Measurements from ENCODE around the gene CYSTM1. TPM values are rescaled to one million over a fixed set of nuclear protein-coding genes. Genes with fewer than 3 reads are reported as not detected.

CYSTM1 gene
- total RNA-seq, 2 experiments from 2014 or later = 22.3 to 25.1 TPM

GRCh38 chr5:140181525-140181924 lies 6.5 kb downstream of the CYSTM1 start:
- H3K27ac Mint-ChIP-seq = no peak overlapping the region
- H3K36me3 Mint-ChIP-seq (ENCODE audit: low read depth) = no peaks in the 10 kb centered on the region
- H3K9me3 Mint-ChIP-seq = no peaks in the 10 kb centered on the region
- no peaks in the 10 kb centered on the region for H3K4me1 Mint-ChIP-seq (ENCODE audit: low read depth)
- H3K27me3 Mint-ChIP-seq (ENCODE audit: low read depth) = no peaks in the 10 kb centered on the region
- no peak overlapping the region for H3K4me3 Mint-ChIP-seq
- CTCF ChIA-PET = no interaction called here
- intact Hi-C loops (cut with micrococcal nuclease) = no loop called here
- no peak for DNase-seq

DNA sequence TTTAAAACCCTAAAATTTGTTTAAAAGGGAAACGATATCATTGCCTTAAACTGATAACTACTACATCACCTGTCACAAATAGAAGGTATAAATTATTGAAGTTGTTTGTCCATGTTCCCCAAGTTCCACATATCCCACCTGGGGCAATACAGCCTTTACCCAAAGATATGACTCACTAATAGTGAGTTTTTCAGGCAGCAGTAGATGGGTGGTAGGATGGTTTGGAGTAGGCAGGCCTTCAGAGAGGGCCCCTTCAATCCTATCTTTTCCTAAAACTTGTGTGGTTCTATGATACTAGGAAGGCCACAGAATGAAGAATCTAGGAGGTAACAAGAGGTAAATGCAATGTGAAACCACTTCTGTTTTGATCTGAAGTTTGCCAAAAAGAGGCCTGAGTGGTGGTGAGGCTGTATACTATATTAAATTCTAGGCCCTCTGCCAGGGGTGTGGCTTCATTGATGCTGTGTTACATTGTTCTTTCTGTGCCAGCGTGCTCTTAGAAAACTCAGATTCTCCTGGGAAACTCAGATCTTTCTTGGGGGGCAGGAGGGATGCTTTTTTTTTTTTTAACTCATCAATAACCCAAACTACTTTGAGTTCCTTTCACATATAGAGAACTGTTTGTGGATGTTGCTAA lies 7.2 kb downstream of the CYSTM1 start:
- Mint-ChIP-seq H3K27ac (no peak overlapping the region), H3K9me3 (no peaks in the 10 kb centered on the region), H3K4me1 (ENCODE audit: low read depth) (no peaks in the 10 kb centered on the region), H3K27me3 (ENCODE audit: low read depth) (no peaks in the 10 kb centered on the region), H3K4me3 (no peak overlapping the region), H3K36me3 (ENCODE audit: low read depth) (no peaks in the 10 kb centered on the region)
- DNase-seq = no peak
- CTCF ChIA-PET = no interaction called here
- intact Hi-C loops (cut with micrococcal nuclease) = no loop called here

DNA sequence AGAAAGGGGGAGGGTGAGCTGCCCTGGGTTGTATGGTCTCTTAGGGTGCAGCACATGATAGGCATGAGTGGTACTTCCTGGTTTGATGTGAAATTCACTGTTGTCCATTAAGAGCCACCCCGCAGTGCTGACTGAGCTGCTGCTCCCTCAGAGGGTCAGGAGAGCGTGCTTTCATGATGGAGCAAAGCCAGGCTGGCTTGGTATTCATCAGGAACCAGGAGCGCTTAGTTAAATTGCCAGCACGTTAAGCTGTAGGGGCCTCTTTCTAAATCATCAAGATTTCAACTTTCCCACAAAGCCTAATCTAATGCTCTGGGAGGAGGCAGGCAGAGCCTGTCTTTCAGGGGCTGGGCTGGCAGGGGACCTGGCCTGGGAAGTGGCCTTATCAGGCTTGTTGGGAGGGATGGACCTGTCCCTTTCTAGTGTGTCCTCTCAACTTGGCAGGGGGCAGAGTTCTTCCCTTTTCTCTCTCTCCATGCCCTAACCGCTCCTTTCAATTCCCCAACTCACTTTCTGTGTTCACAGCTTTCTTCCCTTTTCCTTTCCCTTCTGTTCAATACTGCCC lies 7.9 kb downstream of the CYSTM1 start:
- Mint-ChIP-seq H3K9me3 (no peaks in the 10 kb centered on the region), H3K4me3 (no peak overlapping the region), H3K4me1 (ENCODE audit: low read depth) (no peaks in the 10 kb centered on the region), H3K27me3 (ENCODE audit: low read depth) (no peaks in the 10 kb centered on the region), H3K27ac (no peak overlapping the region), H3K36me3 (ENCODE audit: low read depth) (no peaks in the 10 kb centered on the region)
- DNase-seq = no peak
- CTCF ChIA-PET = interaction anchor here (1.0 kb wide), 1 partner anchor 57 kb away, joined by 3 read pairs; no protein-coding TSS in a partner anchor
- intact Hi-C loops (cut with micrococcal nuclease) = no loop called here

- H3K4me1 Mint-ChIP-seq (ENCODE audit: low read depth) = no peaks in the 10 kb centered on the region
- DNase-seq = no peak
- no peaks in the 10 kb centered on the region for H3K27me3 Mint-ChIP-seq (ENCODE audit: low read depth)
- H3K9me3 Mint-ChIP-seq = peaks cover 5% of the 10 kb centered on the region
- CTCF ChIA-PET = no interaction called here
- H3K27ac Mint-ChIP-seq = no peak overlapping the region
- H3K36me3 Mint-ChIP-seq (ENCODE audit: low read depth) = peaks cover 2% of the 10 kb centered on the region
- intact Hi-C loops (cut with micrococcal nuclease) = no loop called here
- H3K4me3 Mint-ChIP-seq = no peak overlapping the region
Observed at GRCh38 chr5:140185409-140185808, 10.4 kb downstream of the CYSTM1 start.

DNA sequence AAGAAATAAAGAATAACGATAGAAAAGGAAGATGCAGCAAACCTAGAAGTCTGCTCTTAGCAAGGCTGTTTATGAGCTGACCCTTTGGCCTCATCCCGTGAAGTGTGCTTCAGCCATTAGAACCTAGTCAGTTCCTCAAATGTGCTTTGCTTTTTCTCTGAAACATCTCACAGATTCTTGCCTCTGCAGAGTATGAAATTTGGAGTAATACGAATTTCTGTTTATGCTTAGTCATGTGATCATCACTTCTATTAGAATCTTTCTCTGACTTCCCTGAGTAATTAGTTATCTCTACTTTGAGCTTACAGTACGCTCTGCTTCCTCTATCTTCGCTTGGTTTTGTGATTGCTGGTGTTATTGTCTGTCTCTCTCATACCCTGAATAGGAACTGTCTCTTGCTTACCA lies 11.3 kb downstream of the CYSTM1 start:
- intact Hi-C loops (cut with micrococcal nuclease) = no loop called here

DNA sequence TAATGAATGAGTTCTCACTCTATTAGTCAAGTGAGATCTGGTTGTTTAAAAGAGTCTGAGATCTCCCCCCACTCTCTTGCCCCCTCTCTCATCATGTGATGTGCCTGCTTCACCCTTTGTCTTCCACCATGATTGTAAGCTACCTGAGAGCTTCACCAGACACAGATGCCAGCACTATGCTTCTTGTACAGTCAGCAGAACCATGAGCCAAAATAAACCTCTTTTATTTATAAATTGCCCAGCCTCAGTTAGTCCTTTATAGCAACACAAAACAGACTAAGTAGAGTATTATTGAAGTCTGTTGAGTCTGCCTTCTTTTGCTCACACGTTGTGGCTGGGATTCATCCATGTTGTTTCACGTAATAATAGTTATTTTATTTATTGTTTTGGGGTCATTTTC lies 14.3 kb downstream of the CYSTM1 start:
- DNase-seq = no peak
- no peak overlapping the region for H3K27ac Mint-ChIP-seq
- peaks cover 5% of the 10 kb centered on the region for H3K9me3 Mint-ChIP-seq
- CTCF ChIA-PET = no interaction called here
- intact Hi-C loops (cut with micrococcal nuclease) = no loop called here
- H3K36me3 Mint-ChIP-seq (ENCODE audit: low read depth) = peaks cover 2% of the 10 kb centered on the region
- no peak overlapping the region for H3K4me3 Mint-ChIP-seq
- H3K27me3 Mint-ChIP-seq (ENCODE audit: low read depth) = no peaks in the 10 kb centered on the region
- H3K4me1 Mint-ChIP-seq (ENCODE audit: low read depth) = no peaks in the 10 kb centered on the region

More for the DNA sequence above, 11.3 kb downstream of the CYSTM1 start:
- Mint-ChIP-seq H3K9me3 (peaks cover 5% of the 10 kb centered on the region), H3K27ac (no peak overlapping the region), H3K4me3 (no peak overlapping the region), H3K4me1 (ENCODE audit: low read depth) (no peaks in the 10 kb centered on the region), H3K27me3 (ENCODE audit: low read depth) (no peaks in the 10 kb centered on the region), H3K36me3 (ENCODE audit: low read depth) (peaks cover 2% of the 10 kb centered on the region)
- DNase-seq = no peak
- CTCF ChIA-PET = no interaction called here

DNA sequence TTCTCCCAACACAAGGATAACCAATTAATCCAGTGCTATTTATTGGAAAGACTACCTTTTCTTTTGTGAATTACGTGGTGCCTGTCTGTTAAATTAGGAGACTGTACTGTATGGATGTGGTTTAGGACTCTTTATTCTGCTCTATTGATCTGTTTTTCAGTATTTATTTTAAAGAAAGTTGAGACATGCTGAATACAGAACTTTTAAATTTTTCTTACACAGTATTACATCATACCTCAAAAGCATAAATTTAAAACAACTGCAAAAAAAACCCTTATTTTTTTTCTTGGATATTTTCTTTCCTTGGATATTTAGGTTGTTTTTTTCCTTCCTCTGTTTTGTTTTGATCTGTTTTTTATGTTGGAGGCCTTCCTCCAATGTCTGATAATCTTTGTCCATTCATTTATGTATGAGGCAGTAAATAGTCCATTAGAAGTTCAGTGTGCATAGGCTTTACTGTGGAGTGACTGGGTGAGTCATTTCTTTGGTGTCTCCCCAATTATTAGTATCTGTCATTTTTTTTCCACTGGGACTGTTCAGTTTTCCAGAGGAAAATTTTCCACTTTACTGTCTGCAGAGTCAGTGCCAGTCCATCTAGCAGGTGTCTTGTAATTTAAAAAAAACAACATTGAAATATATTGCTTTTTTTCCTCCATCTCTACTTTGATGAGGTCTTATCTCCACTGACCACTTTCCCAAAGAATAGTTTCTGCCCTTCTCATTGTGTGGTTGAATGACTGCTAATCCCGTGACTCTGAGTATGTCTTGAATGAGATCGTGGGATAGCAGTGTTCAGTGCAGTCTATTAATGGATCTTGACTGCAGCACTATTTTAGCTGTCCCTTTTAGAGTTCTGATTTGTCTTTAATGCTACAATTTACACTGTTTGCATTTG lies 15.2 kb downstream of the CYSTM1 start:
- H3K4me1 Mint-ChIP-seq (ENCODE audit: low read depth) = no peaks in the 10 kb centered on the region
- CTCF ChIA-PET = no interaction called here
- peaks cover 2% of the 10 kb centered on the region for H3K36me3 Mint-ChIP-seq (ENCODE audit: low read depth)
- DNase-seq = no peak
- H3K27ac Mint-ChIP-seq = no peak overlapping the region
- H3K27me3 Mint-ChIP-seq (ENCODE audit: low read depth) = no peaks in the 10 kb centered on the region
- intact Hi-C loops (cut with micrococcal nuclease) = no loop called here
- H3K4me3 Mint-ChIP-seq = no peak overlapping the region
- peaks cover 5% of the 10 kb centered on the region for H3K9me3 Mint-ChIP-seq

DNA sequence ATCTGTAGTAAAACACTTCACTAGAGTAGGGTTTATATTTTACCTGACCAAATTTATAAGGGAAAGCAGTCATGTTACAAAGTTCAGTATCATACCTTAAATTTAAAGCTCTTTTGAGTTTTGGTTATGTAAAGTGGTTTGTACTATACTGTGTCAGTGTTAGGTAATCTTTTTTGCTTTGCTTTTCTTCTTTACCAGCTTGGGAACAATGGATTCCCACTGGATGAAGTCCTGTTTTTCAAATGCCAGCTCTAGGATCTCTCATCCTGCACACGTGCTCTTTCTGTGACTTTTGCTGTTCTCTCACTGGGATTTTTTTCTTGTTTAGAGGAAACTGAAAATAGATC lies 15.9 kb downstream of the CYSTM1 start:
- no peaks in the 10 kb centered on the region for H3K27me3 Mint-ChIP-seq (ENCODE audit: low read depth)
- H3K36me3 Mint-ChIP-seq (ENCODE audit: low read depth) = peaks cover 2% of the 10 kb centered on the region
- H3K4me1 Mint-ChIP-seq (ENCODE audit: low read depth) = no peaks in the 10 kb centered on the region
- peaks cover 5% of the 10 kb centered on the region for H3K9me3 Mint-ChIP-seq
- CTCF ChIA-PET = interaction anchor here (0.6 kb wide), 1 partner anchor 54 kb away, joined by 3 read pairs; no protein-coding TSS in a partner anchor
- H3K27ac Mint-ChIP-seq = no peak overlapping the region
- no peak overlapping the region for H3K4me3 Mint-ChIP-seq
- no peak for DNase-seq
- intact Hi-C loops (cut with micrococcal nuclease) = no loop called here

DNA sequence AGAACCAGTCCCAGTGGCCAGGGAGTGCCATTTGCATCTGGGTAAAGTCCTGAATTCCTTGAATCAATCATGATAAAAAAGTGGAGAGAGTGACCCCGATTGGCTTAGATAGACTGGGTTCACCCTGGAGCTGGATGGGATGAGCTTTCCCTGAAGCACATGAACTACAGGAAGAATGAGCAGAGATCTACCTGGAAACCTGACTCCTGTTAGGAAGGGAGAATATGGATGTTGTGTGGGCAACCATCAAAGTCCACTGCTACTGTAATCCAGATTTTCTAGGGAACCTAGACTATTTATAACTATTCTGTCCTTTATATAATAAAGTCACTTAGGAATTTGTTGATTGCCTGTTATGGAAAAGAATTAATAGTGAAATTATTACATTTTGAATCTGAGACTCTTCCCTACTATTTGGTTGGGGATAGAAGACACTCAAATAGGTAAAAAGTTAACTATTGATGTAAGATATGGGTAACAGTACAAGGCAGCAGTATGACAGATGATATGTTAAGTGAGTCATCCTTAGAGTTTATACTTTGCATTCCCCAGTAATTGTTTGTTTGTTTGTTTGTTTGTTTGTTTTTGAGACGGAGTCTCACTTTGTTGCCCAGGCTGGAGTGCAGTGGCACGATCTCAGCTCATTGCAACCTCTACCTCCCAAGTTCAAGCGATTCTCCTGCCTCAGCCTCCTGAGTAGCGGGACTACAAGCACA lies 17.9 kb downstream of the CYSTM1 start:
- Mint-ChIP-seq H3K4me1 (ENCODE audit: low read depth) (no peaks in the 10 kb centered on the region), H3K9me3 (peaks cover 5% of the 10 kb centered on the region), H3K36me3 (ENCODE audit: low read depth) (peaks cover 2% of the 10 kb centered on the region), H3K27me3 (ENCODE audit: low read depth) (no peaks in the 10 kb centered on the region), H3K27ac (no peak overlapping the region), H3K4me3 (no peak overlapping the region)
- no peak for DNase-seq
- intact Hi-C loops (cut with micrococcal nuclease) = no loop called here
- CTCF ChIA-PET = no interaction called here

DNA sequence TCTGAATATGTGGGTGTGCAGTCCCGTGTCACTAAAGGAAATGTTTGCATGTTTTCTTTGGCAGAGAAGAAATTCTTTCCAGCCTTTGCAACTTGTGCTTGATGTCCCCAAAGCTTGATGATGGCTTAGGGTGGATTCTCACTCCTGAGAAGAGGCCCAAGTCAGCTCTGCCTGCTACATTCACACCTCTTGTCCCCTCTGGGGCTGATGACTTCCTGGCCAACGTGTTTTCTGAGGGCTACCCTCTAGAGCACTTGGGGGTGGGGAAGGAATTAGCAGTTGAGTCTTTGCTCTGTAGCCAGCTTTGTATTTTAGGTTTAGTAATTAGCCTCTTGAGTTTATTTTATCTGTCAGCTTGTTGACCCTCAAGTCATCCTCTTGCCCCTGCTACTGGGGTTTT lies 19.7 kb downstream of the CYSTM1 start:
- DNase-seq = no peak
- CTCF ChIA-PET = interaction anchor here (0.6 kb wide), 1 partner anchor 255 kb away, joined by 6 read pairs; no protein-coding TSS in a partner anchor
- intact Hi-C loops (cut with micrococcal nuclease) = no loop called here
- H3K4me3 Mint-ChIP-seq = no peak overlapping the region
- H3K36me3 Mint-ChIP-seq (ENCODE audit: low read depth) = peaks cover 5% of the 10 kb centered on the region
- H3K27me3 Mint-ChIP-seq (ENCODE audit: low read depth) = no peaks in the 10 kb centered on the region
- no peak overlapping the region for H3K27ac Mint-ChIP-seq
- H3K9me3 Mint-ChIP-seq = no peaks in the 10 kb centered on the region
- no peaks in the 10 kb centered on the region for H3K4me1 Mint-ChIP-seq (ENCODE audit: low read depth)

GRCh38 chr5:140196115-140196814 lies 21.3 kb downstream of the CYSTM1 start:
- H3K27ac Mint-ChIP-seq = no peak overlapping the region
- no peak overlapping the region for H3K4me3 Mint-ChIP-seq
- no peaks in the 10 kb centered on the region for H3K4me1 Mint-ChIP-seq (ENCODE audit: low read depth)
- CTCF ChIA-PET = interaction anchor here (0.7 to 1.7 kb wide), 4 partner anchors 48 to 227 kb away, joined by 3 to 5 read pairs (median 4); no protein-coding TSS in a partner anchor
- DNase-seq = no peak
- intact Hi-C loops (cut with micrococcal nuclease) = no loop called here
- H3K36me3 Mint-ChIP-seq (ENCODE audit: low read depth) = peaks cover 5% of the 10 kb centered on the region
- no peaks in the 10 kb centered on the region for H3K9me3 Mint-ChIP-seq
- H3K27me3 Mint-ChIP-seq (ENCODE audit: low read depth) = no peaks in the 10 kb centered on the region

- no peak for DNase-seq
- Mint-ChIP-seq H3K36me3 (ENCODE audit: low read depth) (peaks cover 7% of the 10 kb centered on the region), H3K27me3 (ENCODE audit: low read depth) (no peaks in the 10 kb centered on the region), H3K4me1 (ENCODE audit: low read depth) (no peaks in the 10 kb centered on the region), H3K9me3 (no peaks in the 10 kb centered on the region), H3K4me3 (no peak overlapping the region), H3K27ac (no peak overlapping the region)
- intact Hi-C loops (cut with micrococcal nuclease) = no loop called here
- CTCF ChIA-PET = interaction anchor here (1.7 kb wide), 1 partner anchor 176 kb away, joined by 5 read pairs; no protein-coding TSS in a partner anchor
Observed at GRCh38 chr5:140197023-140197422, 22.0 kb downstream of the CYSTM1 start.

All from activated naive CD4-positive, alpha-beta T cell treated with anti-CD3 and anti-CD28 coated beads for 36 hours (primary cell).